Gastrocnemius medialis (tissue), 4 donors: ENCODE results near the gene PTPRN2. TPM values are rescaled to one million over a fixed set of nuclear protein-coding genes. Genes with fewer than 3 reads are reported as not detected.
"Not testable (repeated sequence)": the region's sequence is repeated elsewhere in the genome, so short reads cannot be mapped to it uniquely, and the experiment has no call there.

Experiments
- ATAC-seq, 2 donors: fragments of 150-250 bp; one replicate each; pipeline ENCODE4 v1.9.1; 2016
- DNase-seq, 2 donors: peaks; one replicate each; pipeline ENCODE4 v3.0.0-alpha.2; 2019
- H3K27ac ChIP-seq, 4 donors: fragments of 200-600 bp; sonication (generic); 1 replicate in 1 of 4; 2 replicates in 3 of 4; pipeline ENCODE4 v1.5.1; 2016 to 2018; ENCODE audit warnings: mild to moderate bottlenecking in 2 of 4, moderate library complexity in 1 of 4
- H3K27me3 ChIP-seq, 3 donors: fragments of 200-600 bp; sonication (generic) in 2 of 3; 1 replicate in 1 of 3; 2 replicates in 2 of 3; pipeline versions ENCODE4 v1.5.1 to v1.6.0; 2016 to 2019; ENCODE audit warnings: mild to moderate bottlenecking in 1 of 3, moderate library complexity in 1 of 3
- H3K36me3 ChIP-seq, 2 donors: fragments of 200-600 bp; sonication (generic) in 1 of 2; one replicate each; pipeline ENCODE4 v1.5.1; 2017 to 2018
- H3K4me1 ChIP-seq, 2 donors: fragments of 200-600 bp; sonication (generic) in 1 of 2; one replicate each; pipeline ENCODE4 v1.5.1; 2016 to 2017; ENCODE audit warnings: mild to moderate bottlenecking in 2 of 2
- H3K4me3 ChIP-seq, 4 donors: fragments of 200-600 bp; sonication (generic) in 3 of 4; 1 replicate in 1 of 4; 2 replicates in 3 of 4; pipeline ENCODE4 v1.5.1; 2016 to 2019; ENCODE audit warnings: mild to moderate bottlenecking in 2 of 4
- H3K9me3 ChIP-seq, 3 donors: fragments of 200-600 bp; sonication (generic) in 2 of 3; 1 replicate in 1 of 3; 2 replicates in 2 of 3; pipeline ENCODE4 v1.5.1; 2016 to 2019
- CTCF ChIP-seq, 5 experiments: fragments of 450-650 bp in 3 of 5; fragments of 200-600 bp in 2 of 5; sonication (generic) in 2 of 5; IDR thresholded peaks in 4 of 5; conservative IDR thresholded peaks in 1 of 5; 1 replicate in 4 of 5; 2 replicates in 1 of 5; pipeline ENCODE4 v1.5.1; 2016 to 2019; ENCODE audit warnings: antibody characterized with exemption in 5 of 5, mild to moderate bottlenecking in 3 of 5, moderate library complexity in 3 of 5
- POLR2A ChIP-seq, 2 donors: fragments of 450-650 bp; IDR thresholded peaks; one replicate each; pipeline ENCODE4 v1.6.1; 2017; ENCODE audit warnings: antibody characterized with exemption in 2 of 2, mild to moderate bottlenecking in 2 of 2, moderate library complexity in 2 of 2
- in situ Hi-C, 4 donors: fragments of 200-750 bp; cut with MboI; loops; one replicate each; pipeline versions ENCODE4 v1.15.0 to v1.8.0; 2017; ENCODE audit warnings: low sequenced_read_pairs in 4 of 4
- intact Hi-C: fragments of 100-400 bp; cut with DNase I; formaldehyde crosslinking; loops from one replicate; pipeline ENCODE4 v1.15.1; 2023; ENCODE audit warnings: low total_unique reads
- total RNA-seq, 4 donors: library from RNA; depleted of rRNA; stranded (reverse); fragments of >200 nt; gene quantifications; one replicate each; pipeline versions ENCODE4 v1.1.0 to v1.2.3, GENCODE V29; 2016

The PTPRN2 gene
- total RNA-seq, 4 donors from 2014 or later: 0.66 to 0.85 (median 0.81) TPM

GRCh38 chr7:158354861-158355260, 232.8 kb downstream of the PTPRN2 start:
- Histone ChIP-seq H3K36me3 (no peaks in the 10 kb centered on the region), H3K4me3 (no peak overlapping the region), H3K27ac (no peak overlapping the region), H3K4me1 (no peaks in the 10 kb centered on the region), H3K9me3 (no peaks in the 10 kb centered on the region), H3K27me3 (no peaks in the 10 kb centered on the region)
- no peak for DNase-seq
- in situ Hi-C loops: no loop called here
- TF ChIP-seq CTCF (IDR thresholded peaks at IDR 0.05 in 4 of 5, conservative IDR thresholded peaks at IDR 0.05 in 1 of 5) (no peak), POLR2A (IDR thresholded peaks at IDR 0.05) (no peak)
- no peak for ATAC-seq
- intact Hi-C loops: no loop called here

- Histone ChIP-seq H3K27ac (no peak overlapping the region), H3K36me3 (no peaks in the 10 kb centered on the region), H3K4me3 (no peak overlapping the region), H3K9me3 (no peaks in the 10 kb centered on the region), H3K27me3 (no peaks in the 10 kb centered on the region), H3K4me1 (no peaks in the 10 kb centered on the region)
- no peak for ATAC-seq
- intact Hi-C loops (no loop called here), in situ Hi-C loops (no loop called here)
- no peak for DNase-seq
- TF ChIP-seq POLR2A (IDR thresholded peaks at IDR 0.05) (no peak), CTCF (IDR thresholded peaks at IDR 0.05 in 4 of 5, conservative IDR thresholded peaks at IDR 0.05 in 1 of 5) (no peak)
Measured at GRCh38 chr7:158353606-158354570, 233.7 kb downstream of the PTPRN2 start.

GRCh38 chr7:158351899-158352729, 235.5 kb downstream of the PTPRN2 start:
- H3K9me3 ChIP-seq, H3K4me3 ChIP-seq, ATAC-seq, in situ Hi-C loops, intact Hi-C loops, H3K27ac ChIP-seq, H3K4me1 ChIP-seq, DNase-seq, H3K27me3 ChIP-seq, H3K36me3 ChIP-seq: not testable (repeated sequence)

- intact Hi-C loops: no loop called here
- H3K27ac ChIP-seq: no peak overlapping the region
- no peaks in the 10 kb centered on the region for H3K36me3 ChIP-seq
- H3K9me3 ChIP-seq: no peaks in the 10 kb centered on the region
- H3K27me3 ChIP-seq: no peaks in the 10 kb centered on the region
- TF ChIP-seq CTCF (IDR thresholded peaks at IDR 0.05 in 4 of 5, conservative IDR thresholded peaks at IDR 0.05 in 1 of 5): no peak
- no peak for TF ChIP-seq POLR2A (IDR thresholded peaks at IDR 0.05)
- no peaks in the 10 kb centered on the region for H3K4me1 ChIP-seq
- DNase-seq (no peak), ATAC-seq (no peak)
- H3K4me3 ChIP-seq: no peak overlapping the region
- in situ Hi-C loops: no loop called here
Measured at GRCh38 chr7:158351481-158351880, 236.1 kb downstream of the PTPRN2 start.

DNA sequence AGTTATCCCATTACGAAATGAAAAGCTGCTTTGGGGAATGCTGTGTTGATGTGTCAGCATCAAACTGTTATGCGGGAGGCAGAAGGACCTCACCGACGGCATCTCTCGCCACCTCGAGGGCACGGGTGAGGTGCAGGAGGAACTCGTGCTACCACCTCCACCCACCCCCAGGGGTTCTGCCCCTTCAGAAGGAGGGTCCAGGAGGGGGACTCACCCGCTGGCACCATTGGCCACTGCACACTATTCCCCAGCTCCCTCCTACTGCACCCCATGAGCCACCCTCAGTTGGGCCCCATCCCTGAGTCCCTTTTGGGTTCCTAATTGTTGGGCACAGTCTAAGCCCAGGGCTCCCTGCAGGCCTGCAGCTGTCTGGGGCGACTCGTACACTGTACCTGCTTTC, 236.6 kb downstream of the PTPRN2 start:
- Histone ChIP-seq H3K4me1 (no peaks in the 10 kb centered on the region), H3K4me3 (no peak overlapping the region), H3K27ac (no peak overlapping the region), H3K27me3 (no peaks in the 10 kb centered on the region), H3K36me3 (no peaks in the 10 kb centered on the region), H3K9me3 (no peaks in the 10 kb centered on the region)
- TF ChIP-seq POLR2A (IDR thresholded peaks at IDR 0.05) (no peak), CTCF (IDR thresholded peaks at IDR 0.05 in 4 of 5, conservative IDR thresholded peaks at IDR 0.05 in 1 of 5) (no peak)
- in situ Hi-C loops: no loop called here
- DNase-seq: no peak
- ATAC-seq: no peak
- intact Hi-C loops: no loop called here
